ENCODE data around the gene GJC2.

The GJC2 gene

DNA sequence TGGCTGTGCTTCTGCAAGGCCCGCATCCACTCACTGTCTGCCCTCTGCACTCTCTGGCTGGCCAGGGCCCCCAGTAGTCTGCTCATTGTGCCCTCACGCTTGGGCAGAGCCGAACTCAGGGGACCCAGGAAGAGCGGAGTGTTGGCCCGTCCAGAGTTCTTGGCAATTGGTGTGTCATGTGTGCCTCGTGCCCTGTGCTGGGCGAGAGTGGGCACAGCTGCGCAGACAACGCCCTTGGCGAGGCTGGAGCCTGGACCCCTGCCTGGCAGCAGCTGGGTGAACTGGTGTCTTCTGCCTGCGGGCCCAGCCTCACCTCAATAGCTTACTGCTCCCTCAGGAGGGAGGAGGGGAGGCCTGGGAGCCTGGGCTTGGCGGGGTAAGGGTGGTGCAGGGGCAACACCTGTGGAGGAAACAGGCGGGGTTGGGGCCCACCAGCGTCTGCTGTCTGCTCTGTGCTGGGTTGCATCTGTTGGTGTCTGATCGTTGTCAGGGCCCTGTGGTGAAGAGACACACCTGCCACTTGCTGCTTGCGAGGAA lies 7.5 kb upstream of the GJC2 start:
- Histone ChIP-seq H3K9me3 (no peaks in the 10 kb centered on the region), H3K4me3 (ENCODE audit: low read depth, low read length) (peak overlapping the region; percentile 95), H3K27me3 (no peaks in the 10 kb centered on the region), H3K4me1 (peaks cover 6% of the 10 kb centered on the region; the same call in 1 of the 2 replicates), H3K36me3 (peaks cover 6% of the 10 kb centered on the region)
- TF ChIP-seq, protein P1, sequence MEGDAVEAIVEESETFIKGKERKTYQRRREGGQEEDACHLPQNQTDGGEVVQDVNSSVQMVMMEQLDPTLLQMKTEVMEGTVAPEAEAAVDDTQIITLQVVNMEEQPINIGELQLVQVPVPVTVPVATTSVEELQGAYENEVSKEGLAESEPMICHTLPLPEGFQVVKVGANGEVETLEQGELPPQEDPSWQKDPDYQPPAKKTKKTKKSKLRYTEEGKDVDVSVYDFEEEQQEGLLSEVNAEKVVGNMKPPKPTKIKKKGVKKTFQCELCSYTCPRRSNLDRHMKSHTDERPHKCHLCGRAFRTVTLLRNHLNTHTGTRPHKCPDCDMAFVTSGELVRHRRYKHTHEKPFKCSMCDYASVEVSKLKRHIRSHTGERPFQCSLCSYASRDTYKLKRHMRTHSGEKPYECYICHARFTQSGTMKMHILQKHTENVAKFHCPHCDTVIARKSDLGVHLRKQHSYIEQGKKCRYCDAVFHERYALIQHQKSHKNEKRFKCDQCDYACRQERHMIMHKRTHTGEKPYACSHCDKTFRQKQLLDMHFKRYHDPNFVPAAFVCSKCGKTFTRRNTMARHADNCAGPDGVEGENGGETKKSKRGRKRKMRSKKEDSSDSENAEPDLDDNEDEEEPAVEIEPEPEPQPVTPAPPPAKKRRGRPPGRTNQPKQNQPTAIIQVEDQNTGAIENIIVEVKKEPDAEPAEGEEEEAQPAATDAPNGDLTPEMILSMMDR (IDR thresholded peaks at IDR 0.05; ENCODE audit: low read depth, low read length) = no peak
- DNase-seq = peak; percentile 8

DNA sequence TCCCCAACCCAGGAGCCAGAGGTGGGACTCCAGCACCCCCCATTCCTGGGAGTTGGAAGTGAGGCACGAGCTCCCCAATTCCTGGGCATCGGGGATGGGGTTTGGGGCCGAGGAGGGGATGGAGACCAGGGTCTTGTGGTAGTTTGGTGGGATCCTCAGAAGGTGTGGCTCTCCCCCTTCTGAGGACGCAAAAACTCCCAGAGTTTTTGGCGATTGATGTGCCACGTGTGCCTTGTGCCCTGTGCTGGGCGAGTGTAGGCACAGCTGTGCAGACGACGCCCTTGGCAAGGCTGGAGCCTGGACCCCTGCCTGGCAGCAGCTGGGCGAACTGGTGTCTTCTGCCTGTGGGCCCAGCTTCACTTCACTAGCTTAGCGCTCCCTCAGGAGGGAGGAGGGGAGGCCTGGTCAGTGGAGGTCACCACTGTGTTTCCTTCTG lies 7.0 kb upstream of the GJC2 start:
- Histone ChIP-seq H3K4me1 (peaks cover 6% of the 10 kb centered on the region; the same call in 1 of the 2 replicates), H3K36me3 (peaks cover 6% of the 10 kb centered on the region), H3K4me3 (ENCODE audit: low read depth, low read length) (no peak overlapping the region), H3K9me3 (no peaks in the 10 kb centered on the region), H3K27me3 (no peaks in the 10 kb centered on the region)
- no peak for DNase-seq
- TF ChIP-seq, protein P1 (IDR thresholded peaks at IDR 0.05; ENCODE audit: low read depth, low read length) = no peak

DNA sequence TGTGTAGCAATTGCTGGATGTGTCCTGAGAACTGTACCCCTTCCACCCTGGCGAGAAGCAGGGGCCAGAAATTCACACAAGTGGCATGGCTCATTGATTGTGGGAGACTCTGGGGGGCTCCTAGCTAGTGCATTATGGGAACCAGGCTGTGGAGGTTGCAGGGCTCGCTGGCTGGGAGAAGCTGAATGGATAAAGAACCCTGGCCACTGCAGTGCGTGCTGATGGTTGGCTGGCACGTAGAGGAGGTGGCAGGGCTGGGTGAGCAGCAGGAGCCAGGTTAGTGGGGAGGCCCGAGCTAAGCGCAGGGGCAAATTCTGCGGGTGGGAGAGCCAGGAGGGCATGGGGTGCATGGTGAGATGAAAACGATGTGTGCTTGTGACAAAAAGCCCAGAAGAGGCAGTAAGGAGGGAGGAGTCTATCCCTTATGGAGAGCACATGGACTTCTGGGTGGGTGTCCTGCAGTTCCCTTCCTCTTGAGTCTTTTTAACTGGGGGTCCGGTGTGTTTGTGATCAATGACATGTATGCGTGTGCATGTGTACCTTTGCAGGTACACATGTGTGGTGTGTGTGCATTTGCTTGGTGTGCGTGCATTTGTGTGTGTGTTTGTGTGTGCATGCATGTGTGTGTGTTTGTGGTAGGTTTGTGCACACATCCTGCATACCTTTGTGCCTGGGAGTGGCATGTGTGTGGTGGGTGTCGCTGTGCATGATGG lies 6.1 kb upstream of the GJC2 start:
- H3K9me3 ChIP-seq = no peaks in the 10 kb centered on the region
- peaks cover 6% of the 10 kb centered on the region for H3K36me3 ChIP-seq
- no peaks in the 10 kb centered on the region for H3K27me3 ChIP-seq
- H3K4me1 ChIP-seq = peaks cover 6% of the 10 kb centered on the region; the same call in 1 of the 2 replicates
- TF ChIP-seq, protein P1 (IDR thresholded peaks at IDR 0.05; ENCODE audit: low read depth, low read length) = no peak
- no peak overlapping the region for H3K4me3 ChIP-seq (ENCODE audit: low read depth, low read length)
- DNase-seq = peak; percentile 5

DNA sequence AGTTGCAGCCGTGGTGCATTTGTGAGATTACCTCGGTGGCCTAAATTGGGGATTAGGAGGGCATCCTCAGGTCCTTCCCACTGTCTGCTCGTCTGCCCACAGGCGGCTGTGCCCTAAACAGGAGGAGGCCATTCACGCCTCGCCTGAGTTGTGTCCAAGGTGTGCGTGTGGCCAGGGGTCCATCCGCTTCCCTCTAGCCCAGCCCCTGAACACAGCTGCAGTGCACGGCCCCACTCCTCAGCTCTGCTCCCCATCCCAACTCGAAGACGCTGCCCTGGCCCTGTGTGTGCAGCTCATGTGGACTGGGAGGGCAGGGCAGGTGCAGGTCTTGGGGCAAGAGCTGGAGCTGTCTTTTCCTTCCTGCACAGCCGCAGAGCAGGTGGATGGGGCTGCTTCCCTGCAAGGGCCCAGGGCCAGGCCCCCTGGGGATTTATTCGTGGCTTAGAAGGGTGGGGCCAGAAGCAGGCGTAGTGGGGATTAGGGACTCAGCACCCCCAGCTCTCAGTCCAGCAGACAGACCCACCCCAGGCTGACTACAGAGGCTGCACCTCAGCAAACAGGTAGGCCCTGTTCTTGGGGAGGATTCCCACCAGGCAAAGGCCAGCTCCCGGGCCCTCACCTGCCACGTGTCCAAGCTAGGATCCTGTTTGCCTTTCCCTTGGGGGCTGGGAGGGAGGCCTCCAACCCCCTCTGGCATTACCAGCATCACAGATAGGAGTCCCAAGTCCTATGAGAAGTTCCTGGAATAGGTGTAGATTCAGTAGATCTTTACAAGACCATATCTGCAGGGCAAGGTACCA lies 5.3 kb upstream of the GJC2 start:
- no peak for DNase-seq
- H3K36me3 ChIP-seq = peaks cover 6% of the 10 kb centered on the region
- H3K4me3 ChIP-seq (ENCODE audit: low read depth, low read length) = no peak overlapping the region
- TF ChIP-seq, protein P1 (IDR thresholded peaks at IDR 0.05; ENCODE audit: low read depth, low read length) = no peak
- peaks cover 11% of the 10 kb centered on the region for H3K4me1 ChIP-seq
- no peaks in the 10 kb centered on the region for H3K27me3 ChIP-seq
- no peaks in the 10 kb centered on the region for H3K9me3 ChIP-seq

DNA sequence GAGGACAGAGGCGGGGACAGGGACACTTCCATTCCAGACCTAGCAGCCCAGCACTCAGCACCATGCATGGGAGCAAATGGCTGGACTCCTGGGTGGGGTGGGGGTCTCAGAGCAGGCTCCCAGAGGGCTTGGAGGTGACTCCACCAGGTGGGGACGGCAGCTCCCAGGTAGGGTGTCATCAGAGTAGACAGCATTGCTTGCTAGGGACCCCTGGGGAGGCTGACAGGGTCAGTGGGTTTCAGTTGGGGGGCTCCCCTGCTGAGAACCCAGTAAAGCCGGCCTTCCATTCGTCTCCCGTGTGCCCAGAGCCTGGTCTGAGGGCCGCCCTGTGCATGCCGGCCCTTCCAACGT lies 4.8 kb upstream of the GJC2 start:
- TF ChIP-seq, protein P1 (IDR thresholded peaks at IDR 0.05; ENCODE audit: low read depth, low read length) = no peak
- Histone ChIP-seq H3K9me3 (no peaks in the 10 kb centered on the region), H3K36me3 (peaks cover 6% of the 10 kb centered on the region), H3K4me1 (peaks cover 17% of the 10 kb centered on the region), H3K27me3 (no peaks in the 10 kb centered on the region), H3K4me3 (ENCODE audit: low read depth, low read length) (no peak overlapping the region)
- DNase-seq = peak; percentile 3
